OCI-LY1 (cell line): ENCODE measurements around the gene PTGDR2.

ENCODE experiments used
- H2AFZ ChIP-seq: fragments of 200-600 bp; sonication (generic), shearing (Covaris generic); 2 replicates; pipeline ENCODE4 v1.6.0; 2014; ENCODE audit warnings: antibody characterized with exemption, mild to moderate bottlenecking, low read length
- H3F3A ChIP-seq: fragments of 200-600 bp; sonication (generic), shearing (Covaris generic); 2 replicates; pipeline ENCODE4 v1.6.0; 2014; ENCODE audit warnings: mild to moderate bottlenecking, antibody characterized with exemption, low read length, moderate library complexity; ENCODE audit not compliant: insufficient read depth
- H3K27ac ChIP-seq: fragments of 200-600 bp; sonication (generic); 2 replicates; pipeline ENCODE4 v1.5.1; 2014; ENCODE audit warnings: low read length, mixed run types, mild to moderate bottlenecking, low read depth; ENCODE audit not compliant: poor library complexity, severe bottlenecking
- H3K27me3 ChIP-seq: fragments of 200-600 bp; sonication (generic); 2 replicates; pipeline ENCODE4 v1.6.0; 2014; ENCODE audit warnings: antibody characterized with exemption, mild to moderate bottlenecking, low read length, moderate library complexity; ENCODE audit not compliant: insufficient read depth
- H3K36me3 ChIP-seq: fragments of 200-600 bp; sonication (generic); 2 replicates; pipeline ENCODE4 v1.6.1; 2014; ENCODE audit warnings: mild to moderate bottlenecking, antibody characterized with exemption, low read length, moderate library complexity, mixed read lengths; ENCODE audit not compliant: insufficient read depth
- H3K4me1 ChIP-seq: fragments of 200-600 bp; sonication (generic); 2 replicates; pipeline ENCODE4 v1.5.1; 2014; ENCODE audit warnings: mild to moderate bottlenecking, low read length, moderate library complexity; ENCODE audit not compliant: insufficient read depth, severe bottlenecking
- H3K4me2 ChIP-seq: fragments of 200-600 bp; sonication (generic), shearing (Covaris generic); 2 replicates; pipeline ENCODE4 v1.6.1; 2014; ENCODE audit warnings: low read length
- H3K4me3 ChIP-seq: fragments of 200-600 bp; sonication (generic); 2 replicates; pipeline ENCODE4 v1.5.1; 2014; ENCODE audit warnings: low read length, low read depth, mild to moderate bottlenecking, mixed read lengths; ENCODE audit not compliant: poor library complexity, severe bottlenecking
- H3K79me2 ChIP-seq: fragments of 200-600 bp; shearing (Covaris generic); 2 replicates; pipeline ENCODE4 v1.6.1; 2016; ENCODE audit warnings: mixed run types, low read length, mixed read lengths; ENCODE audit not compliant: insufficient read depth
- H3K9ac ChIP-seq: fragments of 200-600 bp; sonication (generic), shearing (Covaris generic); 2 replicates; pipeline ENCODE4 v1.6.1; 2014; ENCODE audit warnings: mild to moderate bottlenecking, low read length, mixed read lengths
- H3K9me2 ChIP-seq: fragments of 200-600 bp; sonication (generic), shearing (Covaris generic); 2 replicates; pipeline ENCODE4 v1.6.1; 2014; ENCODE audit warnings: low read depth, mild to moderate bottlenecking, low read length, mixed read lengths
- H3K9me3 ChIP-seq: fragments of 200-600 bp; shearing (Covaris generic); 2 replicates; pipeline ENCODE4 v1.6.1; 2014; ENCODE audit warnings: low read length, mixed read lengths
- H4K20me1 ChIP-seq: fragments of 200-600 bp; sonication (generic), shearing (Covaris generic); 2 replicates; pipeline ENCODE4 v1.6.0; 2016; ENCODE audit warnings: mild to moderate bottlenecking, low read length; ENCODE audit not compliant: insufficient read depth
- CTCF ChIP-seq: fragments of 200-600 bp; sonication (generic), shearing (Covaris generic); IDR thresholded peaks from 2 replicates; pipeline ENCODE4 v1.5.1; 2017; ENCODE audit warnings: mild to moderate bottlenecking, antibody characterized with exemption, low read length, moderate library complexity, mixed read lengths
- EZH2 ChIP-seq: fragments of 200-600 bp; sonication (generic), shearing (Covaris generic); IDR thresholded peaks from 2 replicates; pipeline ENCODE4 v1.8.0; 2017; ENCODE audit warnings: borderline replicate concordance, mixed run types, mild to moderate bottlenecking, antibody characterized with exemption, low read length, moderate library complexity, mixed read lengths

PTGDR2 gene

GRCh38 chr11:60810151-60810550, 45.6 kb downstream of the PTGDR2 start:
- Histone ChIP-seq H4K20me1 (no peaks in the 10 kb centered on the region), H3K4me2 (no peak overlapping the region), H3F3A (no peaks in the 10 kb centered on the region), H3K27me3 (no peaks in the 10 kb centered on the region; the same call in 1 of the 2 replicates), H3K4me1 (no peaks in the 10 kb centered on the region), H3K4me3 (no peak overlapping the region), H3K9me3 (no peaks in the 10 kb centered on the region; the same call in 1 of the 2 replicates), H2AFZ (no peak overlapping the region), H3K9me2 (no peaks in the 10 kb centered on the region), H3K27ac (no peak overlapping the region), H3K36me3 (no peaks in the 10 kb centered on the region), H3K79me2 (no peaks in the 10 kb centered on the region), H3K9ac (no peak overlapping the region)
- TF ChIP-seq EZH2: no peak
- no peak for TF ChIP-seq CTCF

DNA sequence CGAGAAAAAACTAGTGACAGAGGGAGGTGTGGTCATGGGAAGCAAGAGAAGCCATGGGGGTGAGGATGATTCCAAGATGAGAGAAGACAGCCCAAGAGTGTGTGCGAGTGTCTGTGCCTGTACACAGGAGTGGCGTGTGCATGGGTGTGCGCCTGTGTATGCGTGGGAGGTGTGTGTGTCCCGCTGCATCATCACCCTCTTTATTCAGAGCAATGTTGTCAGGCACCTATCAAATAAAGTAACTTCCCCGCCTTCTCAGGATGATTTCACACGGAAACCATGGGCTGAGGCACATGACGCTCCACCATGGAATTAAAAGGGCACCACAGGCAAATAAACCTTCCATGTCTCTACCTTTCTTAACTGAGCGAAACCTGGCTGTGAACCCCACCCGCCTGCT, 46.1 kb downstream of the PTGDR2 start:
- TF ChIP-seq EZH2 (no peak), CTCF (no peak)
- H2AFZ ChIP-seq: no peak overlapping the region
- no peaks in the 10 kb centered on the region; the same call in 1 of the 2 replicates for H3K9me3 ChIP-seq
- no peaks in the 10 kb centered on the region for H3F3A ChIP-seq
- no peaks in the 10 kb centered on the region for H3K79me2 ChIP-seq
- no peaks in the 10 kb centered on the region; the same call in 1 of the 2 replicates for H3K27me3 ChIP-seq
- H3K9ac ChIP-seq: no peak overlapping the region
- no peaks in the 10 kb centered on the region for H3K4me1 ChIP-seq
- H4K20me1 ChIP-seq: no peaks in the 10 kb centered on the region
- no peaks in the 10 kb centered on the region for H3K36me3 ChIP-seq
- no peak overlapping the region for H3K4me2 ChIP-seq
- H3K4me3 ChIP-seq: no peak overlapping the region
- no peaks in the 10 kb centered on the region for H3K9me2 ChIP-seq
- H3K27ac ChIP-seq: no peak overlapping the region

GRCh38 chr11:60809249-60809648, 46.5 kb downstream of the PTGDR2 start:
- Histone ChIP-seq H3K9me2 (no peaks in the 10 kb centered on the region), H3K36me3 (no peaks in the 10 kb centered on the region), H3K4me2 (no peak overlapping the region), H3K9me3 (no peaks in the 10 kb centered on the region; the same call in 1 of the 2 replicates), H3K27ac (no peak overlapping the region), H2AFZ (no peak overlapping the region), H3K9ac (no peak overlapping the region), H3F3A (no peaks in the 10 kb centered on the region), H3K27me3 (no peaks in the 10 kb centered on the region; the same call in 1 of the 2 replicates), H3K79me2 (no peaks in the 10 kb centered on the region), H3K4me1 (no peaks in the 10 kb centered on the region), H4K20me1 (no peaks in the 10 kb centered on the region), H3K4me3 (no peak overlapping the region)
- no peak for TF ChIP-seq CTCF
- TF ChIP-seq EZH2: no peak
